Upper lobe of right lung (tissue), 1 donor: ENCODE results near the gene PAPPA2. TPM values are rescaled to one million over a fixed set of nuclear protein-coding genes. Genes with fewer than 3 reads are reported as not detected.

Source experiments
- ATAC-seq: fragments of 200-7000 bp; cut with Tn5 transposase; one replicate; pipeline ENCODE4 v1.9.1; 2020; ENCODE audit warnings: mild to moderate bottlenecking, moderate library complexity
- DNase-seq: peaks from one replicate; pipeline ENCODE4 v3.0.0-alpha.2; 2020
- H3K27ac ChIP-seq: fragments of 200-600 bp; one replicate; pipeline ENCODE4 v1.8.0; 2022
- H3K27me3 ChIP-seq: fragments of 200-600 bp; one replicate; pipeline ENCODE4 v1.8.0; 2022; ENCODE audit warnings: mild to moderate bottlenecking
- H3K36me3 ChIP-seq: fragments of 200-600 bp; one replicate; pipeline ENCODE4 v1.8.0; 2022
- H3K4me1 ChIP-seq: fragments of 200-600 bp; one replicate; pipeline ENCODE4 v1.8.0; 2022
- H3K4me3 ChIP-seq: fragments of 200-600 bp; one replicate; pipeline ENCODE4 v1.8.0; 2022; ENCODE audit warnings: mild to moderate bottlenecking
- H3K9me3 ChIP-seq: fragments of 200-600 bp; one replicate; pipeline ENCODE4 v1.8.0; 2022
- CTCF ChIP-seq: fragments of 200-600 bp; IDR thresholded peaks from one replicate; pipeline ENCODE4 v1.8.0; 2022; ENCODE audit warnings: antibody characterized with exemption
- intact Hi-C: fragments of 100-400 bp; cut with DNase I; formaldehyde crosslinking; loops from one replicate; pipeline ENCODE4 v1.11.0; 2022
- total RNA-seq: library from RNA; stranded (reverse); fragmentation: NEBNext Ultra II Directional; extraction: Animal tissue kit (Norgen Biotek cat#: 25700); gene quantifications from one replicate; pipeline ENCODE4 v1.2.1, GENCODE V29; 2021
- donor health status: DM: no; HTN: yes; CAD: no; lungs with severe emphysema.

Gene PAPPA2
- total RNA-seq, 1 donor from 2014 or later = 0.17 TPM

- Histone ChIP-seq H3K4me3 (no peak overlapping the region), H3K27me3 (no peaks in the 10 kb centered on the region), H3K9me3 (no peaks in the 10 kb centered on the region), H3K36me3 (no peaks in the 10 kb centered on the region), H3K27ac (no peak overlapping the region), H3K4me1 (no peaks in the 10 kb centered on the region)
- DNase-seq (no peak), ATAC-seq (no peak)
- intact Hi-C loops = no loop called here
- no peak for TF ChIP-seq CTCF
These were observed 390.5 kb downstream of the PAPPA2 start for GRCh38 chr1:176853503-176853902.

GRCh38 chr1:176854121-176854520 is 391.1 kb downstream of the PAPPA2 start:
- ATAC-seq (peak; percentile 71), DNase-seq (no peak)
- Histone ChIP-seq H3K27ac (no peak overlapping the region), H3K4me3 (no peak overlapping the region), H3K27me3 (no peaks in the 10 kb centered on the region), H3K4me1 (no peaks in the 10 kb centered on the region), H3K9me3 (no peaks in the 10 kb centered on the region), H3K36me3 (no peaks in the 10 kb centered on the region)
- intact Hi-C loops = no loop called here
- no peak for TF ChIP-seq CTCF

- H3K27ac ChIP-seq = no peak overlapping the region
- ATAC-seq = no peak
- H3K9me3 ChIP-seq = no peaks in the 10 kb centered on the region
- intact Hi-C loops = no loop called here
- no peaks in the 10 kb centered on the region for H3K4me1 ChIP-seq
- H3K36me3 ChIP-seq = no peaks in the 10 kb centered on the region
- DNase-seq = no peak
- H3K4me3 ChIP-seq = no peak overlapping the region
- TF ChIP-seq CTCF = no peak
- H3K27me3 ChIP-seq = no peaks in the 10 kb centered on the region
These were observed 392.1 kb downstream of the PAPPA2 start for GRCh38 chr1:176854758-176855745.

GRCh38 chr1:176857632-176858031 is 394.7 kb downstream of the PAPPA2 start:
- H3K36me3 ChIP-seq = no peaks in the 10 kb centered on the region
- H3K4me3 ChIP-seq = no peak overlapping the region
- no peak for ATAC-seq
- no peak for DNase-seq
- H3K27me3 ChIP-seq = no peaks in the 10 kb centered on the region
- no peaks in the 10 kb centered on the region for H3K4me1 ChIP-seq
- H3K27ac ChIP-seq = no peak overlapping the region
- no peaks in the 10 kb centered on the region for H3K9me3 ChIP-seq
- intact Hi-C loops = no loop called here
- no peak for TF ChIP-seq CTCF

- no peak for TF ChIP-seq CTCF
- no peak overlapping the region for H3K4me3 ChIP-seq
- ATAC-seq (no peak), DNase-seq (no peak)
- H3K9me3 ChIP-seq = no peaks in the 10 kb centered on the region
- no peaks in the 10 kb centered on the region for H3K27me3 ChIP-seq
- no peak overlapping the region for H3K27ac ChIP-seq
- H3K36me3 ChIP-seq = no peaks in the 10 kb centered on the region
- intact Hi-C loops = no loop called here
- no peaks in the 10 kb centered on the region for H3K4me1 ChIP-seq
These were observed 395.5 kb downstream of the PAPPA2 start for GRCh38 chr1:176858433-176858916.
